Skeletal muscle tissue (tissue), 4 donors: ENCODE measurements around the gene PDILT. TPM values are rescaled to one million over a fixed set of nuclear protein-coding genes. Genes with fewer than 3 reads are reported as not detected.

Source experiments
- H3K27ac ChIP-seq: one replicate; pipeline ENCODE4 v1.7.0; 2013; ENCODE audit warnings: mild to moderate bottlenecking, low read depth, low read length, inconsistent platforms
- H3K27me3 ChIP-seq, 3 donors: one replicate each; pipeline ENCODE4 v1.7.0; 2013; ENCODE audit warnings: low read length in 3 of 3; ENCODE audit not compliant: control insufficient read depth in 3 of 3, insufficient read depth in 3 of 3
- H3K36me3 ChIP-seq, 3 donors: one replicate each; pipeline ENCODE4 v1.7.0; 2013; ENCODE audit warnings: low read length in 3 of 3; ENCODE audit not compliant: control insufficient read depth in 3 of 3, insufficient read depth in 3 of 3
- H3K4me1 ChIP-seq, 3 donors: one replicate each; pipeline ENCODE4 v1.7.0; 2013; ENCODE audit warnings: low read length in 3 of 3, mild to moderate bottlenecking in 3 of 3; ENCODE audit not compliant: control insufficient read depth in 3 of 3, insufficient read depth in 3 of 3
- H3K4me3 ChIP-seq, 3 donors: one replicate each; pipeline ENCODE4 v1.7.0; 2013; ENCODE audit warnings: low read length in 3 of 3
- H3K9ac ChIP-seq, 3 donors: one replicate each; pipeline ENCODE4 v1.7.0; 2013; ENCODE audit warnings: low read length in 3 of 3, mild to moderate bottlenecking in 3 of 3, moderate library complexity in 2 of 3, low read depth in 1 of 3
- H3K9me3 ChIP-seq, 3 donors: one replicate each; pipeline ENCODE4 v1.7.0; 2013; ENCODE audit warnings: low read length in 3 of 3; ENCODE audit not compliant: control insufficient read depth in 3 of 3
- total RNA-seq: library from RNA; depleted of rRNA; stranded (reverse); fragments of >200 nt; gene quantifications from one replicate; pipeline ENCODE4 v1.2.3, GENCODE V29; 2014
- donor health status: Osteomylitis.

The PDILT gene
- total RNA-seq, 1 donor from 2014 or later = not detected

- Histone ChIP-seq H3K9ac (no peak overlapping the region), H3K27ac (no peak overlapping the region), H3K27me3 (no peaks in the 10 kb centered on the region), H3K9me3 (peaks cover 0 to 2% (median 0%) of the 10 kb centered on the region in 3 donors), H3K4me3 (no peak overlapping the region), H3K4me1 (no peaks in the 10 kb centered on the region), H3K36me3 (no peaks in the 10 kb centered on the region)
Measured at GRCh38 chr16:20310421-20311395, 93.8 kb downstream of the PDILT start.

- Histone ChIP-seq H3K27me3 (no peaks in the 10 kb centered on the region), H3K9me3 (peaks cover 0 to 2% (median 0%) of the 10 kb centered on the region in 3 donors), H3K4me3 (no peak overlapping the region), H3K4me1 (no peaks in the 10 kb centered on the region), H3K9ac (no peak overlapping the region), H3K27ac (no peak overlapping the region), H3K36me3 (no peaks in the 10 kb centered on the region)
Measured at GRCh38 chr16:20309786-20310185, 94.8 kb downstream of the PDILT start.

Other genes starting within 250 kb of the PDILT start
- not detected for gene GP2, start 77.2 kb downstream of the PDILT start, total RNA-seq
- gene UMOD, start 52.0 kb downstream of the PDILT start, total RNA-seq = not detected
- 0.52 TPM for gene ACSM5, start 4.8 kb upstream of the PDILT start, total RNA-seq
- gene ACSM2A, start 46.8 kb upstream of the PDILT start, total RNA-seq = not detected
- gene ACSM2B, start 171.6 kb upstream of the PDILT start, total RNA-seq = 0.52 TPM